Chondrocyte (in vitro differentiated cells): ENCODE results near the gene ARHGAP19. TPM values are rescaled to one million over a fixed set of nuclear protein-coding genes. Genes with fewer than 3 reads are reported as not detected.

Experiments
- DNase-seq: peaks from one replicate; pipeline ENCODE4 v3.0.0; 2021; ENCODE audit warnings: mixed read lengths, low spot score
- H3K27ac Mint-ChIP-seq: one replicate; pipeline ENCODE4 v1.8.0; 2021; ENCODE audit warnings: mild to moderate bottlenecking, moderate library complexity, mixed read lengths; ENCODE audit not compliant: unreplicated experiment
- H3K27me3 Mint-ChIP-seq: 2 replicates; pipeline ENCODE4 v1.8.0; 2021; ENCODE audit warnings: low read depth, mixed read lengths
- H3K36me3 Mint-ChIP-seq: 2 replicates; pipeline ENCODE4 v1.8.0; 2021; ENCODE audit warnings: low read depth, mixed read lengths
- H3K4me1 Mint-ChIP-seq: 2 replicates; pipeline ENCODE4 v1.8.0; 2021; ENCODE audit warnings: low read depth, mild to moderate bottlenecking, mixed read lengths
- H3K4me3 Mint-ChIP-seq: one replicate; pipeline ENCODE4 v1.8.0; 2021; ENCODE audit warnings: mild to moderate bottlenecking, moderate library complexity, mixed read lengths; ENCODE audit not compliant: unreplicated experiment
- H3K9me3 Mint-ChIP-seq: 2 replicates; pipeline ENCODE4 v1.8.0; 2021; ENCODE audit warnings: low read depth, mixed read lengths
- CTCF ChIP-seq: fragments of 200-600 bp; sonication (generic); IDR thresholded peaks from 2 replicates; pipeline ENCODE4 v1.5.0; 2021; ENCODE audit warnings: antibody characterized with exemption, mild to moderate bottlenecking, moderate library complexity
- total RNA-seq: library from RNA; stranded (reverse); gene quantifications from 3 replicates; pipeline ENCODE4 v1.2.1, GENCODE V29; 2021

ARHGAP19 gene
- total RNA-seq, 1 donor from 2014 or later = 2.6 TPM

GRCh38 chr10:97207756-97208346, 84.6 kb downstream of the ARHGAP19 start:
- H3K27me3 Mint-ChIP-seq = peaks cover 9% of the 10 kb centered on the region
- H3K27ac Mint-ChIP-seq = no peak overlapping the region
- peaks cover 4% of the 10 kb centered on the region for H3K9me3 Mint-ChIP-seq
- no peak overlapping the region for H3K4me3 Mint-ChIP-seq
- DNase-seq = no peak
- no peaks in the 10 kb centered on the region for H3K4me1 Mint-ChIP-seq
- no peaks in the 10 kb centered on the region for H3K36me3 Mint-ChIP-seq
- TF ChIP-seq CTCF = no peak

- H3K4me3 Mint-ChIP-seq = no peak overlapping the region
- no peaks in the 10 kb centered on the region for H3K36me3 Mint-ChIP-seq
- no peak overlapping the region for H3K27ac Mint-ChIP-seq
- H3K9me3 Mint-ChIP-seq = peaks cover 4% of the 10 kb centered on the region
- peaks cover 9% of the 10 kb centered on the region for H3K27me3 Mint-ChIP-seq
- TF ChIP-seq CTCF = no peak
- no peaks in the 10 kb centered on the region for H3K4me1 Mint-ChIP-seq
- DNase-seq = no peak
Observed at GRCh38 chr10:97207131-97207530, 85.3 kb downstream of the ARHGAP19 start.

GRCh38 chr10:97204826-97205679, 87.4 kb downstream of the ARHGAP19 start:
- Mint-ChIP-seq H3K27ac (no peak overlapping the region), H3K36me3 (no peaks in the 10 kb centered on the region), H3K4me3 (no peak overlapping the region), H3K27me3 (peaks cover 14% of the 10 kb centered on the region), H3K4me1 (no peaks in the 10 kb centered on the region), H3K9me3 (peaks cover 4% of the 10 kb centered on the region)
- TF ChIP-seq CTCF = no peak
- DNase-seq = no peak

GRCh38 chr10:97203220-97203619, 89.2 kb downstream of the ARHGAP19 start:
- peaks cover 4% of the 10 kb centered on the region for H3K9me3 Mint-ChIP-seq
- no peaks in the 10 kb centered on the region for H3K36me3 Mint-ChIP-seq
- H3K4me3 Mint-ChIP-seq = no peak overlapping the region
- DNase-seq = no peak
- H3K27ac Mint-ChIP-seq = no peak overlapping the region
- H3K27me3 Mint-ChIP-seq = peaks cover 17% of the 10 kb centered on the region
- no peak for TF ChIP-seq CTCF
- H3K4me1 Mint-ChIP-seq = no peaks in the 10 kb centered on the region

GRCh38 chr10:97200616-97201015, 91.8 kb downstream of the ARHGAP19 start:
- TF ChIP-seq CTCF = no peak
- Mint-ChIP-seq H3K27ac (no peak overlapping the region), H3K27me3 (peaks cover 20% of the 10 kb centered on the region), H3K4me1 (peaks cover 3% of the 10 kb centered on the region), H3K4me3 (no peak overlapping the region), H3K36me3 (no peaks in the 10 kb centered on the region), H3K9me3 (peaks cover 4% of the 10 kb centered on the region)
- DNase-seq = no peak
